ENCODE data around the gene PTP4A2.

- TF ChIP-seq POLR2AphosphoS5 (IDR thresholded peaks at IDR 0.05) (no peak), CTCF (IDR thresholded peaks at IDR 0.05) (no peak)
Measured at GRCh38 chr1:31932491-31933316, 5.5 kb downstream of the PTP4A2 start.
